Neuronal stem cell (in vitro differentiated cells): ENCODE measurements around the gene TOB2.
"Not testable (repeated sequence)": the region's sequence is repeated elsewhere in the genome, so short reads cannot be mapped to it uniquely, and the experiment has no call there.

ENCODE experiments used
- DNase-seq: peaks from one replicate; pipeline ENCODE4 v3.0.0-alpha.2; 2013; ENCODE audit warnings: low spot score
- H2AFZ ChIP-seq: one replicate; pipeline ENCODE4 v1.6.1; 2013; ENCODE audit warnings: mild to moderate bottlenecking, low read length, inconsistent platforms
- H2AK5ac ChIP-seq: 2 replicates; pipeline ENCODE4 v1.6.1; 2013; ENCODE audit warnings: low read depth, mild to moderate bottlenecking, inconsistent platforms, low read length, moderate library complexity, mixed read lengths
- H2BK120ac ChIP-seq: 2 replicates; pipeline ENCODE4 v1.6.1; 2013; ENCODE audit warnings: low read depth, mild to moderate bottlenecking, inconsistent platforms, low read length, moderate library complexity, mixed read lengths
- H2BK12ac ChIP-seq: one replicate; pipeline ENCODE4 v1.6.1; 2013; ENCODE audit warnings: low read length, inconsistent platforms
- H2BK15ac ChIP-seq: 2 replicates; pipeline ENCODE4 v1.6.1; 2013; ENCODE audit warnings: mild to moderate bottlenecking, low read length, inconsistent platforms, mixed read lengths
- H2BK5ac ChIP-seq: one replicate; pipeline ENCODE4 v1.6.1; 2013; ENCODE audit warnings: inconsistent platforms, mild to moderate bottlenecking, low read length, moderate library complexity
- H3K14ac ChIP-seq: one replicate; pipeline ENCODE4 v1.6.1; 2013; ENCODE audit warnings: low read length, inconsistent platforms
- H3K18ac ChIP-seq: 2 replicates; pipeline ENCODE4 v1.6.1; 2013; ENCODE audit warnings: low read length, inconsistent platforms
- H3K23ac ChIP-seq: 2 replicates; pipeline ENCODE4 v1.6.1; 2013; ENCODE audit warnings: low read depth, mild to moderate bottlenecking, mixed read lengths, low read length, inconsistent platforms; ENCODE audit not compliant: poor library complexity
- H3K27ac ChIP-seq: replicated peaks from 3 replicates; pipeline ENCODE4 v1.5.1; 2013; ENCODE audit warnings: low read length, inconsistent platforms
- H3K27me3 ChIP-seq, 3 experiments: 2 replicates each; pipeline ENCODE4 v1.6.1; 2013; ENCODE audit warnings: low read length in 3 of 3, mild to moderate bottlenecking in 2 of 3, inconsistent platforms in 1 of 3, low read depth in 1 of 3, mixed read lengths in 1 of 3, moderate library complexity in 1 of 3; ENCODE audit not compliant: control insufficient read depth in 3 of 3, insufficient read depth in 3 of 3
- H3K36me3 ChIP-seq, 2 donors: replicated peaks in 1 of 2; 2 replicates each; pipeline ENCODE4 v1.6.1; 2013; ENCODE audit warnings: low read length in 2 of 2; ENCODE audit not compliant: control insufficient read depth in 2 of 2, insufficient read depth in 2 of 2
- H3K4ac ChIP-seq: 2 replicates; pipeline ENCODE4 v1.6.1; 2013; ENCODE audit warnings: inconsistent platforms, mild to moderate bottlenecking, low read length, moderate library complexity
- H3K4me1 ChIP-seq, 2 donors: 1 replicate in 1 of 2; 2 replicates in 1 of 2; pipeline ENCODE4 v1.6.1; 2013; ENCODE audit warnings: low read length in 2 of 2, low read depth in 1 of 2; ENCODE audit not compliant: control insufficient read depth in 2 of 2, insufficient read depth in 1 of 2
- H3K4me2 ChIP-seq: one replicate; pipeline ENCODE4 v1.6.1; 2013; ENCODE audit warnings: mild to moderate bottlenecking, low read length, inconsistent platforms; ENCODE audit not compliant: insufficient read depth, poor library complexity, severe bottlenecking
- H3K4me3 ChIP-seq, 2 donors: 2 replicates each; pipeline ENCODE4 v1.5.1; 2013; ENCODE audit warnings: low read length in 2 of 2, mild to moderate bottlenecking in 2 of 2, inconsistent platforms in 1 of 2, moderate library complexity in 1 of 2
- H3K79me1 ChIP-seq: one replicate; pipeline ENCODE4 v1.6.1; 2013; ENCODE audit warnings: low read depth, mild to moderate bottlenecking, inconsistent platforms, low read length, moderate library complexity
- H3K9ac ChIP-seq: one replicate; pipeline ENCODE4 v1.6.1; 2013; ENCODE audit warnings: mild to moderate bottlenecking, low read depth, low read length, inconsistent platforms; ENCODE audit not compliant: poor library complexity
- H3K9me3 ChIP-seq, 2 donors: replicated peaks in 1 of 2; 2 replicates each; pipeline versions ENCODE3 to v1.6.1; 2013; ENCODE audit warnings: low read length in 2 of 2, mild to moderate bottlenecking in 2 of 2, inconsistent platforms in 1 of 2, low read depth in 1 of 2, mixed read lengths in 1 of 2, moderate library complexity in 1 of 2; ENCODE audit not compliant: control insufficient read depth in 2 of 2, insufficient read depth in 1 of 2
- H4K8ac ChIP-seq: one replicate; pipeline ENCODE4 v1.6.1; 2013; ENCODE audit warnings: low read depth, mild to moderate bottlenecking, inconsistent platforms, low read length, moderate library complexity
- H4K91ac ChIP-seq: one replicate; pipeline ENCODE4 v1.6.1; 2013; ENCODE audit warnings: low read length, low read depth, mild to moderate bottlenecking, inconsistent platforms; ENCODE audit not compliant: poor library complexity
- WGBS, 2 donors: extraction: QIAGEN DNeasy Blood & Tissue Kit; methylation state at CpG; one replicate each; pipeline ENCODE4 v1.1.7; 2013; ENCODE audit warnings: missing lambda C conversion rate in 2 of 2, mixed read lengths in 1 of 2; ENCODE audit not compliant: insufficient read length in 2 of 2, insufficient replicate concordance in 1 of 2; ENCODE audit errors: extremely low coverage in 2 of 2; 5-methylcytosine and 5-hydroxymethylcytosine counted together

Gene TOB2

GRCh38 chr22:41405588-41405987 lies 41.0 kb downstream of the TOB2 start:
- Histone ChIP-seq H4K8ac (no peak overlapping the region), H2BK15ac (no peak overlapping the region), H3K4me2 (no peak overlapping the region), H3K27me3 (no peaks in the 10 kb centered on the region), H2BK5ac (no peak overlapping the region), H2BK120ac (no peak overlapping the region), H3K4me3 (peak overlapping the region in 1 of 2 donors; percentile 28), H3K36me3 (no peaks in the 10 kb centered on the region), H2AFZ (no peak overlapping the region), H3K23ac (no peak overlapping the region), H3K9ac (no peak overlapping the region), H4K91ac (no peak overlapping the region), H3K9me3 (no peaks in the 10 kb centered on the region), H3K79me1 (no peaks in the 10 kb centered on the region), H3K4me1 (peaks cover 0 to 2% of the 10 kb centered on the region in 2 donors), H3K27ac (no peak overlapping the region), H3K18ac (no peak overlapping the region), H3K14ac (no peak overlapping the region), H2AK5ac (no peak overlapping the region), H3K4ac (no peak overlapping the region), H2BK12ac (no peak overlapping the region)
- no peak for DNase-seq
- WGBS, 2 donors: no CpG with 5 or more reads among the region's 8 CpGs

- DNase-seq: peak; percentile 80
- H3K4me3 ChIP-seq: no peak overlapping the region
- H4K91ac ChIP-seq: no peak overlapping the region
- no peak overlapping the region for H3K14ac ChIP-seq
- peaks cover 0 to 2% of the 10 kb centered on the region in 2 donors for H3K4me1 ChIP-seq
- H3K79me1 ChIP-seq: no peaks in the 10 kb centered on the region
- no CpG with 5 or more reads among the region's 18 CpGs for WGBS, 2 donors
- H4K8ac ChIP-seq: peak overlapping the region; percentile 98
- H2BK5ac ChIP-seq: no peak overlapping the region
- H2AK5ac ChIP-seq: peak overlapping the region; percentile 64
- peak overlapping the region; percentile 74 for H3K18ac ChIP-seq
- H3K4me2 ChIP-seq: no peak overlapping the region
- no peak overlapping the region for H3K27ac ChIP-seq
- peak overlapping the region; percentile 78 for H2BK15ac ChIP-seq
- H2BK120ac ChIP-seq: no peak overlapping the region
- no peaks in the 10 kb centered on the region for H3K36me3 ChIP-seq
- H3K9ac ChIP-seq: no peak overlapping the region
- H3K23ac ChIP-seq: no peak overlapping the region
- no peak overlapping the region for H3K4ac ChIP-seq
- no peaks in the 10 kb centered on the region for H3K27me3 ChIP-seq
- H3K9me3 ChIP-seq: no peaks in the 10 kb centered on the region
- no peak overlapping the region for H2BK12ac ChIP-seq
- H2AFZ ChIP-seq: peak overlapping the region; percentile 70
Measured at GRCh38 chr22:41403532-41404318, 42.9 kb downstream of the TOB2 start.

- no CpG with 5 or more reads among the region's 14 CpGs for WGBS, 2 donors
- H3K9ac ChIP-seq, H2BK5ac ChIP-seq, H3K79me1 ChIP-seq, H3K14ac ChIP-seq, DNase-seq, H3K4me2 ChIP-seq, H2BK12ac ChIP-seq, H3K4me3 ChIP-seq, H2BK120ac ChIP-seq, H2BK15ac ChIP-seq, H3K4ac ChIP-seq, H3K9me3 ChIP-seq, H2AK5ac ChIP-seq, H3K18ac ChIP-seq, H4K91ac ChIP-seq, H4K8ac ChIP-seq, H3K27ac ChIP-seq, H3K36me3 ChIP-seq, H3K23ac ChIP-seq, H3K4me1 ChIP-seq, H3K27me3 ChIP-seq, H2AFZ ChIP-seq: not testable (repeated sequence)
Measured at GRCh38 chr22:41402851-41403250, 43.8 kb downstream of the TOB2 start.

GRCh38 chr22:41401781-41402648 lies 44.6 kb downstream of the TOB2 start:
- Histone ChIP-seq H3K27me3 (no peaks in the 10 kb centered on the region), H2BK5ac (no peak overlapping the region), H3K9ac (no peak overlapping the region), H3K79me1 (no peaks in the 10 kb centered on the region), H3K4ac (no peak overlapping the region), H2BK15ac (no peak overlapping the region), H4K91ac (no peak overlapping the region), H3K36me3 (peaks cover 6 to 14% of the 10 kb centered on the region in 2 donors), H3K23ac (no peak overlapping the region), H2BK12ac (no peak overlapping the region), H2AK5ac (no peak overlapping the region), H3K9me3 (no peaks in the 10 kb centered on the region), H3K4me3 (no peak overlapping the region), H2BK120ac (no peak overlapping the region), H3K14ac (peak overlapping the region; percentile 21), H3K27ac (no peak overlapping the region), H3K4me2 (no peak overlapping the region), H3K4me1 (peaks cover 0 to 2% of the 10 kb centered on the region in 2 donors), H4K8ac (no peak overlapping the region), H3K18ac (no peak overlapping the region), H2AFZ (no peak overlapping the region)
- no CpG with 5 or more reads among the region's 16 CpGs for WGBS, 2 donors
- no peak for DNase-seq
